ENCODE measurements around the gene ATF6B.

- no peak for TF ChIP-seq ZBTB7A (CRISPR knock-in tag; IDR thresholded peaks at IDR 0.05)
- no peak for TF ChIP-seq HOXA7 (CRISPR knock-in tag; IDR thresholded peaks at IDR 0.05)
- TF ChIP-seq ZBTB40 (IDR thresholded peaks at IDR 0.05), result no peak
- no peak for TF ChIP-seq ZBTB40 (CRISPR knock-in tag; IDR thresholded peaks at IDR 0.05)
These were observed 3.4 kb upstream of the ATF6B start for GRCh38 chr6:32131439-32131948.

Data from HepG2 (cell line).